ENCODE measurements around the gene CD200R1.

Gene CD200R1, protein sequence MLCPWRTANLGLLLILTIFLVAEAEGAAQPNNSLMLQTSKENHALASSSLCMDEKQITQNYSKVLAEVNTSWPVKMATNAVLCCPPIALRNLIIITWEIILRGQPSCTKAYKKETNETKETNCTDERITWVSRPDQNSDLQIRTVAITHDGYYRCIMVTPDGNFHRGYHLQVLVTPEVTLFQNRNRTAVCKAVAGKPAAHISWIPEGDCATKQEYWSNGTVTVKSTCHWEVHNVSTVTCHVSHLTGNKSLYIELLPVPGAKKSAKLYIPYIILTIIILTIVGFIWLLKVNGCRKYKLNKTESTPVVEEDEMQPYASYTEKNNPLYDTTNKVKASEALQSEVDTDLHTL

DNA sequence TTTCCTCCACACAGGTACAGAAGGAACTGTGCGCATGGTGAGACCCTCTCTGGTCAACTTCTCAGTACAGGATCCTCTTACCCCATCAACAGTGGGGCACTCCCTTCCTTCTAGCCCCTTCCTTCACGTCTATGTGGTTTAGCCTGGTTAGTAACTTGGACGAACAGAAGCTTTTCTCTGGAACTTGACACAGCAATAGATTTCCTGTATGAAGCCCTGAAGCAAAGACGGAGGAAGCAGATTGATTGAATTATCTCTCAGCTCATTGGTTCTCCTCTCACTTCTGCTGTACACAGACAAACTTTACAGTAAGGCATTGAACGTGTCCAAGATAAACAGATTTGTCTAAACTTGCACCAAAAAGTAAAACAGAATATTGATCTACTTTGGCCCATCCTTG, at the start of gene CD200R1:
Gene CD200R1 (minus strand): TSS at position 210 of the 400 bp plus-strand sequence. CDS start 246 bp downstream, outside the sequence.
- no peak for DNase-seq (ENCODE audit: low read depth)

DNA sequence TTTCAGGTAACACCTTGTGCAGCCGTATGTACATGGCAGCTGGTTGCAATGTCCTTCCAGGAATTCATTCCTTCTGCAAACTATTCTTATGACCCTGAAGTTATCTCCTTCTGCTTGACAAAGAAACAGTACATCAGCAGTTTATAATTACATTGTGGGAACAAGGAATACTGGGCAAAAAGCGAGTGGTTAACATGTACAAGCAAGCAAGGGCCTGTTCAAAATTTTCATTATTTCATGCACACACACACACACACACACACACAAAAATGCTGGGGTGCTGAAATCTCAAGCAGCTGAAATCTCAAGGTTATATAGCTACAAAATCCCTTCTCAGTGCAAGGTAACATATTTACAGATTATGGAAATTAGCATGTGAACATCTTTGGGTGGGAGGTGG, 46.6 kb upstream of the CD200R1 start:
- DNase-seq (ENCODE audit: low read depth), result no peak

DNA sequence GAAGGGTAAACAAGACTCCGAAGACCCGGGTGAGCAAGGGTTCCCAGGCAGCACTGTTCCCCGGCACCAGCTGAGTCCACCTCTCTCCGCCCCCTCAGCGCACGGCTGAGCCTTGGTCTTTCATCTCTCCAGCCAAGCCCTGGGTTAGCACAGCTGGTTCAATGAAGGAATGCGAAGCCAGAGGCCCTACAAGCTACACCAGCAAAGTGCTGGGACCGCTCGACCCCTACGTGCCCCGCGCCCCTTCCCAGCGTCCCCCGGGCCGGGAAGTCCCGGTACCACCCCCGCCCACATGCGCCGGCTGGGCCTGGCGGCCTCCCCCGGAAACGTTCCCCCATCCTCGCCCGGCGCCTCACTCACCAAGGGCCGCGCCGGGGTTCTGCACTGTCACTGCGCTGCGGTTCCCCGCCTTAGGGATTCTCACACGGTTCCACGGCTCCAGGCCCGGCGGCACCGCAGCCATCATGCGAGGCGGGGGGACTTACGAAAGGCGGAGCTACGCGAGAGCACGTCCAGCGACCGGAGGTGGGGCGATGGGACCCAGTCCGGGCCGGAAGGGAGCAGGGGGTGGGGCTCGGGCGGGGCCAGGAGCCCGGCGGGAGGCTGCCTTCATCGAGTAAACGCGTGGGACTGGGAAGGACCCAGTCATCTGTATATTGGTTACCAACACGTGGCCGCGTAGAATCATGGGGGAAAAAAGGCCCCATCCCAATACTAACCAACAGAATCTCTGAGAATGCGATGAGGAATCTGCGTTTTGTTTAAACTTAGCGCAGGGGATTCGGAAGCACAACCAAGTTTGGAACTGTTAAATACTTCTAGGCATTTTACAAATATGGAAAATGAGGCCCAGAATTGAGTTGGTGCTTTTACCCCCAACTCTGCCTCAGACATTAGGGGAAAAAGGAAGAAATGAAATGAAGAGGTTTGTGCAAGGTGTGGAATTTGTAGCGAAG, 44.6 kb upstream of the CD200R1 start:
- peak; percentile 66 for DNase-seq (ENCODE audit: low read depth)

DNA sequence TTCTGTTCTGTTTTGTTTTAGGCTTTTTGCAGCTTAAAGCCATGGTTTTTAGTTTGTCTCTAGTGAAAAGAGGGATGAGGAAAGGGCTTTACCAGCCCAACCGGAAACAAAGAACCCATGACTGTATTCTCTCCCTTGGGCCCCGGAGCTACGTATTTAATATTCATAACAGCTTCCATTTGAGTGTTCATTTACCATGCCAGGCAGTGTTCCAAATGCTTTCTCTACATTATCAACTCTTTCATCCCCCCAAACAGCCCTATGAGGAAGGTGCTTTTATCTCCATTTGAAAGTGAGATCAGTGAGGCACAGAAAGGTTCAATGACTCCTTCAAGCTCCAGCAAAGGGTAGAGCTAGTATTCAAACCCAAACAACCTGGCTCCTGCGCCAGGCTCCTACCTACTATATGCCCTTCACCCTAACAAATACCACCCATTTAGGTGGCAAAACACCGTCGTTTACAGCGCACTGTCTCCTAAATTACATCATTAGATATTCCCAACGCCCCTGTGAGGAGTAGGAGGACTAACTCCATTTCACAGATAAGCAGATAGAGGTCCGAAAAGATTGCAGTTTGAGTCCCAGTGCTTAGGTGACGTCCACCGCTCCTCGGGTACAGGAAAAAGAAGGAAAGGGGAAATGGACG, 43.8 kb upstream of the CD200R1 start:
- no peak for DNase-seq (ENCODE audit: low read depth)

DNA sequence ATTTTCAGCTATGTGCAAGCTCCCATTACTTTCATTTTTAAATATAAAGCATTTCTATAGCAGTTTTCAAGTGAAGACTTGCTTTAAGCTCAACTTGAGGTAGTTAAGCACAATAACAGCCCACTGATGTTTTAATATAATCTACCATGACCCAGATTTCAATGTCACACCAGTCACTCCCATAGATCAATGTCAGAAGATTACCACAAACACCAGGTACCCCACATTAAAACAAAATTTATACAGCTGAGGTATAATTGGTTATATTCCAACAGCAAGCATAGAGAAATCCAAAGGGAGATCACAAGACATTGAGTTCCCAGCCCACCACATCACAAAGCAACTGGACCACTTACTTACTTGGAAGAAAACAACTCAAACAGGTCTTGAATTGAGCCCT, 38.7 kb upstream of the CD200R1 start:
- DNase-seq (ENCODE audit: low read depth), result no peak

DNA sequence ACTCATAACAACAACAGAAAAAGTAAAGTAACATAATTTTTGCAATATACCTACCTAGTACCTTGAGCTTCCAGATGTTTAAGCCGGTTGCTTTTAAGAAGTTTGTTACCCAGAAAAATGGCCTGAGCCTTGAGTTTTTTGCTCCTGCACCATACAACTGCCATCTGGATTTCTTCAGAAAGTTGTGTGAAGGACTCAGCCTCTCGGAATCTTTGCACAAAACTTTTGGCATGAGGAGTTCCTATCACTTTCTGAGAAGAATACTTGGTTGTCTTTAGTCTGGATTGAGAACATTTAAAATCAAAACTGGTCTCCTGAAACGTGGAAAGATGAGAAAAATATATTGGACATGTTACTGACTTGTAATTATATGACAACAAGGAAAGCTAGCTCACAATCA, 33.2 kb upstream of the CD200R1 start:
- no peak for DNase-seq (ENCODE audit: low read depth)

DNA sequence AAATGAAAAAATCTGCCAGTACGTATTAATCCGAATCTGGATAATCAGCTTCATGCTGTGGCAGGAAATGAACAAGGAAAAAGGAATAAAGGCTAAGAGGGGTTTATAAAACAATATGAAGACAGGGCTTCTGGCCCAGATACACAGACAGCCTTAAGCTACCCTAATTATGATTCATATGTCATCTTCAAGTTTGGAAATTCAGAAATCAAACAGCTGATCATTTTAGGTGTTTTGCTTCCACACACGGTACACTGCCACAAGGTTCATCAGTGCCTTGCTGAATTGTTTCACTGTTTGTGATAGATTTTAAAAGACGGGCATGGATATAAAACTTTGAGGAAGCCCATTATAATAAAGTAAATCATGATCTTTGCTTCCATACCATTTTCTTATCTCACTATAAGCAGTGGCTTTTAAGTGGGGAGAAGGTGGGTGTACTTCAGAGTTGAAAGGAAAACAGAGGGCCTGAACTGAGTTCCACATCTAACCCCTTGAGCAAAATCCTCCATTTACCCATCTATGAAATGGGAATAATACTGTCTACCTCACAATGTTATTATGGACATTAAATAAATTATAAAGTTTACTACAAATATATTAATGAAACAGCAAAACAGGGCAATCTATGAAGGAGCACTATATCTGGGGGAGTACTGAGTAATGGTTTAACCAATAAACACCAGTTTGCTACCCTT, 31.6 kb upstream of the CD200R1 start:
- no peak for DNase-seq (ENCODE audit: low read depth)

DNA sequence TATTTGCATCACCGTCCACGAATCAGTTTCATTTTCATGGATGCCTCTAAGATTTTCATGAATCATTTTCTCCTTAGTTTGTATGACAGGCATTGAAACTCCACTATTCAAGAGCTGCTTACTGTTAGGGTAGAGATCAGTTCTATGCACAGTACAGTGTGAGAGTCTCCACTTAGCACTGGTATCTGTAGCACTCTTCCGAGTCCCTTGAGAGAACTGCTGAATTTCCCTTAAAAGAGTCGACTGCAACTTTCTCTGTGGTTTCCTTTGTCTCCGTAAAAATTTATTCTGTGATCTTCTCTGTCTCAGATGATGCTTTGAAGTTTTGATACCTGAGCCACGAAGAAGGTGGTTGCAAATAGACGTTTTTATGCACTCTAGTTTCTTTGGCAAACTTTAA, 30.7 kb upstream of the CD200R1 start:
- DNase-seq (ENCODE audit: low read depth), result no peak

DNA sequence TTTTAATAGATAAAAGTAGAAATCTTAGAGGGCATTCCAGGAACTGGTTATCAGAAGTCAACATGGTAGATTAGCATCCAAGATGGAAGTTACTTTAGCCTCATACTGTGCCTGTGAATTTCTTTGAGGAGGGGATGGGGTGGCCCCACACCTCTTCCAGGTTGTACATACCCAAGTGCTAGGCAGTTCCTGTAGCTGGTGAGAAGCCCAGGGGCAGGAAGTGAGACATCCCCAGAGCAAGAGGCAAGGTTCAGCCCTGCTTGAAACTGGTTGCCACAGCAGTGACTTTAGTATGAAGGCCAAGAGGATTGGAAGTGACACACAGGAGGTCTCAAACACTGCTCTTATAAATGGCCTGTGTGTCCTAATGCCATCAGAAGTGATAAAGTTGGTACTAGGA, 27.8 kb upstream of the CD200R1 start:
- no peak for DNase-seq (ENCODE audit: low read depth)

DNA sequence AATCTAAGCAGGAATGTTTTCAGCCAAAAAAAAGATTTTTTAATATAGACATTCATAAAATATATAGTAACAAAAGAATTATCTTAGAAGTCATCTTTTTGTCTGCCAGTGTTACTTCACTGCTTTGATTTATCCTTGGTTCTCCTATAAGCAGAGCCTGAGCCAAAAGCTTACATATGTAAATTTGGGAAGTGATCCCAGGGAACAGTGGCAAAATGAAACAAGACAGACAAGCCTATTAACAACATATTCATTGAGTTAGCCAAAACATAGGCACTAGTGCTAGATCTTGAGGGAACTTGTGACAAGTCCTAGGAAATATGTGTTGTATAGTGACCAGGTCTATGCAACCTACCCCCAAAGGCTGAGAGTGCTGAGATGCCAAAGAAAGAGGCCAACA, 27.1 kb upstream of the CD200R1 start:
- no peak for DNase-seq (ENCODE audit: low read depth)

DNA sequence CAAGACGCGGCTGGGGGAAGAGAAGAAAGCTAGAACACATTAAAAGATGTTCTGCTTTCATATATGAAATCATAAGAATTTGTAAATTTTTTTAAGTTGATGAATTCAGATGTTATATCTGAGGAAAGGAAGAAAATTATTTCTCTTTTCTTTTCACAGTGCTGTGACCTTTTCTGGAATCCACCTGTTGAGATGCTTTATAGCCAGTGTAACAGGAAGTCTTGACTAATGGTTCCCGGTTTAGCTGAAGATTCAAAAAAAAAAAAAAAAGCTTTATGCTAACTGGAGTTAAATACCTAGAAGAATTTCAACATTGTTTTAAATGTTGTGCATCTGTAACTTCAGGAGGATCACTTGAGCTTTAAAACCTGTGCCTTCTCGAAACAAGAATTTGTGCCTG, 25.8 kb upstream of the CD200R1 start:
- no peak for DNase-seq (ENCODE audit: low read depth)

DNA sequence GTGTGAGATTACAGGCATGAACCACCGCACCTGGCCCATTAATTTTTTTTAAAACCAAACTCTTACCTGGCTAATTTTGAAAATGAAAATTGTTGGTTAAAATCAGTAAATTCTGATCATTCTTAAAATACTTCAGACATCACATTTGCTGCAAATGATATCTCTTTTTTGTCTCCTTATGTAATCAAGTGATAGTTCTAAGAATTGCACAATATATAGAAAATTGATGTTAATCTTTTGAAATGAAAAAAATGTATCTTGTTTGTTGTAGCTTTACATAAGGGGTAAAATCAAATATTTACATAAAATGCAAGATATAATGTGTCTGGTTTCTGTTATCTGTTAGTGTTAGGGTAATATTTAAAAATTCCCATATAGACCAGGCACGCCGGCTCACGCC, 20.9 kb upstream of the CD200R1 start:
- DNase-seq (ENCODE audit: low read depth), result no peak

DNA sequence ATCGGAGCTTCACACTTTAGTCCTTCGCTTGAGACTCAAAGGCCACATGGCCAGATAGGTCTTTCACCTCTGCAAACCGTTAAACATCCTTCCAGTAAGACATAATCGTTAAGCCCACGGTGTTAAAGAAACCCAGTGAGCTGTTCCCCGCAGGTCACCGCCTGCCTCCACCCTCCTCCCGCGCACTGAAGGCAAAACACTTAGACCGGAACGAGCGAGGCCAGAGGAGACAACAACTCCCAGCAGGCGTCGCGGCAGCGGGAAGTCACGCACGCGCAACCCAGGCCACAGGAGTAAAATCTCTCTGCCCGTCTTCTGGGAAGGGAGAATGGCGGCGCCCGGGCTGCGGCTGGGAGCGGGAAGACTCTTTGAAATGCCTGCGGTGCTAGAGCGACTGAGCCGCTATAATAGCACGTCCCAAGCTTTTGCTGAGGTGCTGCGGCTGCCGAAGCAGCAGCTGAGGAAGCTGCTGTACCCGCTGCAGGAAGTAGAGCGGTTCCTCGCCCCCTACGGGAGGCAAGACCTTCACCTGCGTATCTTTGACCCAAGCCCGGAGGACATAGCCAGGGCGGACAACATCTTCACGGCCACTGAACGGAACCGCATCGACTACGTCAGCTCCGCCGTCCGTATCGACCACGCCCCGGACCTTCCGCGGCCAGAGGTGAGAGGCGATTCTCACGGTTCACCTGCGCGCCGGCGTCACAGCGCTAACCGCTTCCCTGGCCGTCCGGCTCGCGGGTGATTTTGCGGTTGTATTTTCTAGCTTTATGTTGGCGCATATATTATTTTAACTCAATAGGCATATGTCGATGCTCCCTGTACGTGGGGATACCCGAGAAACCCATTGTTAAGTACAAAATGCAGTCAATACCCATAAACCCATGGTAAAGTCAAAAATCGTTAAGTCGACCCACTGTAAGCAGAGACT, 16.0 kb upstream of the CD200R1 start, which contains the start of gene GTPBP8:
Gene GTPBP8 (plus strand): TSS at position 313 of the 931 bp plus-strand sequence. CDS start 16 bp downstream, at position 329.
- DNase-seq (ENCODE audit: low read depth), result peak; percentile 66

DNA sequence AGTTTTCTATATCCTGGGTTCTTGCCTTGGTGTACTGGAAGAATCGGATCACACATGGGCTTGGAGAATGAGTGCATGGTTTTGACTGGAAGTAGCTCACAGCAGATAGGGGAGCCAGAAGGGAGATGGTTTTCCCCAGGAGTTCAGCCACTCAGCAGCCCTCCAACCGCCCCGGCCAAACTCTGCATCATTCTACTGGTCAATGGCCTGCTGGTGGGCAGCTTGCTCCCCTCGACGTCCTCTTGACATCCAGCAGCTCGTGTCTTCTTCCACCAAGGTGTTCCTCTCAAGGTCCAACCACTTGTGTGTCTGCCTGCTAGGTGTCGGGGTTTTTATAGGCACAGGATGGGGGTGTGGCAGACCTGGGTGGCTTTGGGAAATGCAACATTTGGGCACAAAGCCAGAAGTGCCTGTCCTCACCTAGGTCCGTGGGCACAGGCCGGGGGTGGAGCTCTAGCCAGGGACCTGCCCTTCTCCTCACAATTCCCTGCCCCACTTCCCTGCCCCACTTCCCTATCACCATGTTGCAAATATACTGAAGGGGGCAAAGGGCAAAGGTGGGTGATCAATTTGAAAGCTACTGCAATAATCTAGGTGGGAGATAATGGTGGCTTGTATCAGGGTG, 12.9 kb upstream of the CD200R1 start:
- no peak for DNase-seq (ENCODE audit: low read depth)

DNA sequence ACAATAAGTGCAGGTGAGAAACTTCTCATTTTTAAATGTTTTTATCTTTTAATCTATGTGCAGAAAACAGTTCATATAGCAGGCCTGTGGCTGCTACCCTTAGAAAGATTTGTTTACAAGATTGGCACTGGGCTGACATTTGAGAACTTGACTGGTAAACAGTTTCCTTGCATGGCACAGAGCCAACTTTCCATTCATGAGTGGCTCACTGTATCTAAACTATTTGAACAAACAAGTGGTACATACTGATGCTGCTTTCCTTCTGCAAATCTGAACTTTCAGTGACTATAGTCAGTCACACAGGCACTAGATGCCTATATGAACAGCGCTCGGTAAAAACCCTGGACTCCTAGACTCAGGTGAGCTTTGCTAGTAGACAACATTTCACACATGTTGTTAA, 9.6 kb upstream of the CD200R1 start:
- peak; percentile 19 for DNase-seq (ENCODE audit: low read depth)

DNA sequence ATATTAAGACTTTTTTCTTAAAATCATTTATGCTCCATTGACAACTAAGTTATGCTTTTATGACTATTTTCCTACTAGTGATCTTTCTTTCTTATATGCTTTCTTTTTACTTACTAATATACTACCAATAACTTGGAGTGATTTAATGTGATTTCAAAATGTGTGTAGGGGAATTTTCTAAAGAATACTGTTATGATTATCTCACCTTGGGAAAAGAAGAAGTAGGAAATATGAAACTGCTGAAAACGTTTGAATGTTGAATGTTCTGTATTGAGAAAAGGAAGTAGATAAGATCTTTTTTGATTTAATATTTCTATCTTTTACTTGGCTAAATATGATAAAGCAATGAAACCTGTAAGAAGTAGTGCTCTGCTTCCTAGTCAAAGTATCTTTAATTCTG, 7.8 kb upstream of the CD200R1 start:
- no peak for DNase-seq (ENCODE audit: low read depth)

DNA sequence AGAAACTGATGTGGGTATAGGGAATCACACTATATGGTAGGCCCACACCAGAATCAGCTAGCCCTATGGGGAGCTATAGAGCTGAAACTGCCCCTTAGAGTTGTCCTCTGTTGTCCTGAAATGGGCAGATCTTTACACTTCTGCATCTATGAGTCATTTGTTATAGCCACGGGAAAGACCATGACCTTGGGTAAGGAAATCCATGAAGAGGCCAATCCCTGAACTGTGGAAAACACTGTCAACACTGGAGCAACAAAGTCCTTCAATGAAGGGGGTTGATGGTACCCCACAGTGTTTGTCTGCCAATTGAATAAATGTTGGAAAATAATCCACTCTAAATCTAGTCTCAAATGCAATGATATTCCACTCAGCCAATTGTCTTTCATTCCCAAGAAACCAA, 5.2 kb upstream of the CD200R1 start:
- DNase-seq (ENCODE audit: low read depth), result no peak

DNA sequence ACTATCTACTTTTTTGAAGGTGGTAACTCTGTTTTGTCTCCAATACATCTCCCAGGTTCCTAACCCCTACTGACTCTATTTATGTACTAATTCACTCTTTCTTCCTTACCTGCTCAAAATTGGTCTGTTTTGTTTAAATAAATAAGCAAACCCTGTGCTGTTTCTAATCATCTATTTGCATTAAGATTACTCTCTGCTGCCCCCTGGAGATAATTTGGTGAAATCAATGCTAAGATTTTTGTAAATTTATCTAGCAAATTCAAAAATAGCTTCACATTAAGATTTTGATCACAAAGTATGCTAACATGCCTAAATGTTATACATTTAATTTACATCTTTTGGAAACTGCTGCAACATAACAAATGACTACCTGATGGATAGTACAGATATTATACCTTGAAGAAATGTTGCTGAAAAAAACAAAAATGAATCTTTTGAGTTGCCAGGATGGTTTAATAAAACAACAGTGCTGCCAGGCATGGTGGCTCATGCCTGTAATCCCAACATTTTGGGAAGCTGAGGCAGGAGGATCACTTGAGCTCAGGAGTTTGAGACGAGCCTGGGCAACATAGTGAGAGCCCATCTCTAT, 4.4 kb upstream of the CD200R1 start:
- DNase-seq (ENCODE audit: low read depth), result no peak

DNA sequence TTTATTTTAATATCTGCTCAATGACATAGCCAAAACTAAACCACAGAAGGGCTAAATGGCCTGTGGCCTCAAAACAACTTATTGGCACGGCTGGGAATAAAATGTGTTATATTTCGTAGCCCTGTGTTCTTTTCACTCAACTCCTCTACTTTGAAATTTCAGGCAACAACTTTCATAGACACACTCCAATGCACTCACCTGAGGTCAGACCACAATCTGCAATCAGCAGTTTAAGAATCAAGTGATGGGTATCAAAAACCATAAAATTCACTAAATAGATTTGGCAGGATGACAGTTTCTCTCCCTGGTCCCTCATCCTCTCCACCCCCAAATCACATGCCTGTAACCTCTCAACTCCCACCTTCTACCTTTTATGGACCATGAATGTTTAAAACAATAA, 2.0 kb upstream of the CD200R1 start:
- no peak for DNase-seq (ENCODE audit: low read depth)

DNA sequence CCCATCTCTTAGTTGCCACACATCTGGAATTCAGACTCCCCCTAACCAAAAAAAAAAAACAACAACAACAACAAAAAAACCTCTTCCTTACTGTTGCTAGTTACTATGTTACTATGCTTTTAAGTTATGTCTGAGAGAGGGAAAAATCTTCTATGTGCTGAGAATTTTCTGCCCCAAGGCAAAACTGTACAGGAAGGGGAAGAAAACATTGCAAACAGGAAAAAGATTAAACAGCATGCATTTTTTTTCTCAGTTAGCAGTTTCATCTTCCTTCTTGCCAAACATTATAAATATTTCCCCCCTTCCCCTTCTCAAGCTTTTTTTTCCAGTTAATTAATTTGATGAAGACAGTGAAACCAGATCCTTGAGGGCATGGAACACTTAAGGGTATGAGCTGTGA, 1.1 kb upstream of the CD200R1 start:
- DNase-seq (ENCODE audit: low read depth), result no peak
